ENCODE data around the gene ELMO1.

DNA sequence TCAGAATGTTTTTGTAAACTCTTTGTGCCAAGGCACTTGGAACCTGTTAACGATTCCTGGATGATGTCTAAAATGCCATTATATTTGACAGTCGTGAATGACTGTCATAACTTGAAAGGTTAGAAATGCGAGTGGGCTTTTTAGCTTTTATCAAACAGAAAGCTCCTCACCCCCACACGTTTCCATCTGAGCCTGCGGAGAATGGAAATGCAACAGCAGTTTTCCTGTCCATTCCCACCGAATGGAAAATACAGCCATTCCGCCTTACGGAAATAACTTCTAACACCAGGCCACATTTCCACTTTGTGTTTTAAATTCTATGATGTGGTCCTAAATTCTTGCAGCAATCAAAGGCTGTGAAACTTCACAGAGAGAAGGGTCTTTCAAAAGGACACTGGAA is 83.8 kb downstream of the ELMO1 start:
- TF ChIP-seq, protein P1, sequence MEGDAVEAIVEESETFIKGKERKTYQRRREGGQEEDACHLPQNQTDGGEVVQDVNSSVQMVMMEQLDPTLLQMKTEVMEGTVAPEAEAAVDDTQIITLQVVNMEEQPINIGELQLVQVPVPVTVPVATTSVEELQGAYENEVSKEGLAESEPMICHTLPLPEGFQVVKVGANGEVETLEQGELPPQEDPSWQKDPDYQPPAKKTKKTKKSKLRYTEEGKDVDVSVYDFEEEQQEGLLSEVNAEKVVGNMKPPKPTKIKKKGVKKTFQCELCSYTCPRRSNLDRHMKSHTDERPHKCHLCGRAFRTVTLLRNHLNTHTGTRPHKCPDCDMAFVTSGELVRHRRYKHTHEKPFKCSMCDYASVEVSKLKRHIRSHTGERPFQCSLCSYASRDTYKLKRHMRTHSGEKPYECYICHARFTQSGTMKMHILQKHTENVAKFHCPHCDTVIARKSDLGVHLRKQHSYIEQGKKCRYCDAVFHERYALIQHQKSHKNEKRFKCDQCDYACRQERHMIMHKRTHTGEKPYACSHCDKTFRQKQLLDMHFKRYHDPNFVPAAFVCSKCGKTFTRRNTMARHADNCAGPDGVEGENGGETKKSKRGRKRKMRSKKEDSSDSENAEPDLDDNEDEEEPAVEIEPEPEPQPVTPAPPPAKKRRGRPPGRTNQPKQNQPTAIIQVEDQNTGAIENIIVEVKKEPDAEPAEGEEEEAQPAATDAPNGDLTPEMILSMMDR (IDR thresholded peaks at IDR 0.05) = no peak
- no peak for TF ChIP-seq POLR2A (IDR thresholded peaks at IDR 0.05)

All from lower leg skin (tissue), 3 donors.